Lower lobe of right lung (tissue), 2 donors: ENCODE results near the gene TRNT1. TPM values are rescaled to one million over a fixed set of nuclear protein-coding genes. Genes with fewer than 3 reads are reported as not detected.

ENCODE experiments used
- ATAC-seq, 2 donors: fragments of 200-7000 bp; cut with Tn5 transposase; one replicate each; pipeline ENCODE4 v1.9.1; 2020 to 2022; ENCODE audit warnings: mild to moderate bottlenecking in 2 of 2, moderate library complexity in 2 of 2
- DNase-seq: peaks from one replicate; pipeline ENCODE4 v3.0.0-alpha.2; 2020
- H3K27ac ChIP-seq: fragments of 200-600 bp; one replicate; pipeline ENCODE4 v1.8.0; 2022
- H3K27me3 ChIP-seq: fragments of 200-600 bp; one replicate; pipeline ENCODE4 v1.8.0; 2022; ENCODE audit warnings: low read depth
- H3K36me3 ChIP-seq: fragments of 200-600 bp; one replicate; pipeline ENCODE4 v1.8.0; 2022; ENCODE audit warnings: mild to moderate bottlenecking
- H3K4me1 ChIP-seq: fragments of 200-600 bp; one replicate; pipeline ENCODE4 v1.8.0; 2022
- H3K4me3 ChIP-seq: fragments of 200-600 bp; one replicate; pipeline ENCODE4 v1.8.0; 2022; ENCODE audit warnings: mild to moderate bottlenecking
- H3K9me3 ChIP-seq: fragments of 200-600 bp; one replicate; pipeline ENCODE4 v1.8.0; 2022
- CTCF ChIP-seq: fragments of 200-600 bp; IDR thresholded peaks from one replicate; pipeline ENCODE4 v1.8.0; 2022; ENCODE audit warnings: antibody characterized with exemption, mild to moderate bottlenecking
- intact Hi-C: fragments of 100-400 bp; cut with DNase I; formaldehyde crosslinking; loops from one replicate; pipeline ENCODE4 v1.11.0; 2022
- total RNA-seq: library from RNA; stranded (reverse); fragmentation: NEBNext Ultra II Directional; extraction: Animal tissue kit (Norgen Biotek cat#: 25700); gene quantifications from one replicate; pipeline ENCODE4 v1.2.1, GENCODE V29; 2021
- donor health status: DM: no; HTN: yes; CAD: no; lungs with severe emphysema.

Gene TRNT1
- total RNA-seq, 1 donor from 2014 or later = 22.3 TPM

- no peak for DNase-seq
- TF ChIP-seq CTCF = no peak
Observed at GRCh38 chr3:3189102-3189727, 62.5 kb downstream of the TRNT1 start.

GRCh38 chr3:3189961-3190360 is 63.2 kb downstream of the TRNT1 start:
- no peaks in the 10 kb centered on the region for H3K27me3 ChIP-seq
- peaks cover 9% of the 10 kb centered on the region for H3K9me3 ChIP-seq
- DNase-seq (no peak), ATAC-seq (no peak)
- no peaks in the 10 kb centered on the region for H3K36me3 ChIP-seq
- H3K4me3 ChIP-seq = no peak overlapping the region
- H3K27ac ChIP-seq = no peak overlapping the region
- intact Hi-C loops = no loop called here
- no peaks in the 10 kb centered on the region for H3K4me1 ChIP-seq
- no peak for TF ChIP-seq CTCF

More at GRCh38 chr3:3189102-3189727, 62.5 kb downstream of the TRNT1 start:
- peaks cover 9% of the 10 kb centered on the region for H3K9me3 ChIP-seq
- no peak overlapping the region for H3K4me3 ChIP-seq
- no peak for ATAC-seq
- no peaks in the 10 kb centered on the region for H3K27me3 ChIP-seq
- H3K4me1 ChIP-seq = no peaks in the 10 kb centered on the region
- H3K36me3 ChIP-seq = no peaks in the 10 kb centered on the region
- H3K27ac ChIP-seq = no peak overlapping the region
- intact Hi-C loops = no loop called here

- H3K4me3 ChIP-seq = no peak overlapping the region
- TF ChIP-seq CTCF = no peak
- DNase-seq = no peak
- H3K4me1 ChIP-seq = no peaks in the 10 kb centered on the region
- intact Hi-C loops = no loop called here
- no peaks in the 10 kb centered on the region for H3K36me3 ChIP-seq
- no peak for ATAC-seq
- no peak overlapping the region for H3K27ac ChIP-seq
- peaks cover 4% of the 10 kb centered on the region for H3K9me3 ChIP-seq
- H3K27me3 ChIP-seq = no peaks in the 10 kb centered on the region
Observed at GRCh38 chr3:3191675-3192285, 65.0 kb downstream of the TRNT1 start.

GRCh38 chr3:3192286-3192675 is 65.5 kb downstream of the TRNT1 start:
- Histone ChIP-seq H3K27me3 (no peaks in the 10 kb centered on the region), H3K27ac (no peak overlapping the region), H3K4me1 (no peaks in the 10 kb centered on the region), H3K4me3 (no peak overlapping the region), H3K9me3 (no peaks in the 10 kb centered on the region), H3K36me3 (no peaks in the 10 kb centered on the region)
- TF ChIP-seq CTCF = no peak
- DNase-seq (no peak), ATAC-seq (no peak)
- intact Hi-C loops = no loop called here

- no peak overlapping the region for H3K27ac ChIP-seq
Observed at GRCh38 chr3:3194861-3195260, 68.1 kb downstream of the TRNT1 start.

More at GRCh38 chr3:3194861-3195260, 68.1 kb downstream of the TRNT1 start:
- TF ChIP-seq CTCF = no peak
- ATAC-seq (no peak), DNase-seq (no peak)
- intact Hi-C loops = no loop called here
- H3K27me3 ChIP-seq = no peaks in the 10 kb centered on the region
- H3K4me3 ChIP-seq = no peak overlapping the region
- no peaks in the 10 kb centered on the region for H3K36me3 ChIP-seq
- H3K4me1 ChIP-seq = no peaks in the 10 kb centered on the region
- H3K9me3 ChIP-seq = no peaks in the 10 kb centered on the region
